HFF-Myc (cell line): ENCODE data around the gene INHBC.
A peak's percentile ranks its signal among the peaks of the same experiment; 100 is the strongest.

ENCODE experiments used
- DNase-seq: peaks from one replicate; pipeline ENCODE4 v3.0.0-alpha.2; 2011; ENCODE audit warnings: low read depth; ENCODE audit errors: extremely low read depth
- H3K4me3 ChIP-seq: replicated peaks from 2 replicates; pipeline ENCODE4 v1.5.1; 2011; ENCODE audit warnings: low read depth, mild to moderate bottlenecking, control low read depth, low read length
- CTCF ChIP-seq: IDR thresholded peaks from 2 replicates; pipeline ENCODE4 v1.5.1; 2012; ENCODE audit warnings: mild to moderate bottlenecking, low read depth, low read length, control low read depth; ENCODE audit errors: missing control alignments

INHBC gene

GRCh38 chr12:57462251-57462911 lies 27.8 kb downstream of the INHBC start:
- DNase-seq: peak; percentile 85
- peak; percentile 99 for TF ChIP-seq CTCF
- peak overlapping the region; percentile 58 for H3K4me3 ChIP-seq

GRCh38 chr12:57462912-57463253 lies 28.3 kb downstream of the INHBC start:
- no peak for TF ChIP-seq CTCF
- H3K4me3 ChIP-seq: no peak overlapping the region
- DNase-seq: no peak

- H3K4me3 ChIP-seq: no peak overlapping the region
- no peak for DNase-seq
- no peak for TF ChIP-seq CTCF
Measured at GRCh38 chr12:57464569-57464968, 30.0 kb downstream of the INHBC start.

- TF ChIP-seq CTCF: no peak
- H3K4me3 ChIP-seq: no peak overlapping the region
- DNase-seq: no peak
Measured at GRCh38 chr12:57465030-57465746, 30.6 kb downstream of the INHBC start.

- no peak for DNase-seq
- no peak overlapping the region for H3K4me3 ChIP-seq
- no peak for TF ChIP-seq CTCF
Measured at GRCh38 chr12:57465747-57466505, 31.3 kb downstream of the INHBC start.

- no peak for TF ChIP-seq CTCF
Measured at GRCh38 chr12:57467212-57467874, 32.8 kb downstream of the INHBC start.

More at GRCh38 chr12:57467212-57467874, 32.8 kb downstream of the INHBC start:
- no peak for DNase-seq
- no peak overlapping the region for H3K4me3 ChIP-seq
